OCI-LY3 (cell line): ENCODE results near the gene DNAJC22.

ENCODE experiments used
- H2AFZ ChIP-seq: fragments of 200-600, 300-600 bp; shearing (Covaris generic); 2 replicates; pipeline ENCODE4 v1.6.0; 2014; ENCODE audit warnings: antibody characterized with exemption, low read depth, low read length
- H3K27ac ChIP-seq: fragments of 200-600, 300-600 bp; sonication (generic); 2 replicates; pipeline ENCODE4 v1.5.1; 2014; ENCODE audit warnings: mild to moderate bottlenecking, low read length, moderate library complexity, mixed read lengths
- H3K27me3 ChIP-seq: fragments of 200-600, 300-600 bp; sonication (generic); 2 replicates; pipeline ENCODE4 v1.6.1; 2014; ENCODE audit warnings: low read depth, low read length, mixed read lengths
- H3K36me3 ChIP-seq: fragments of 200-600, 300-600 bp; sonication (generic); replicated peaks from 2 replicates; pipeline ENCODE3; 2014; ENCODE audit warnings: low read depth, low read length, mixed read lengths
- H3K4me1 ChIP-seq: fragments of 300-600, 200-600 bp; sonication (generic); 2 replicates; pipeline ENCODE4 v1.6.1; 2014; ENCODE audit warnings: low read length, mixed read lengths
- H3K4me2 ChIP-seq: fragments of 200-600, 300-600 bp; sonication (generic); 2 replicates; pipeline ENCODE4 v1.6.1; 2014; ENCODE audit warnings: low read length, mixed read lengths
- H3K4me3 ChIP-seq: fragments of 300-600, 200-600 bp; sonication (generic); 2 replicates; pipeline ENCODE4 v1.5.1; 2014; ENCODE audit warnings: antibody characterized with exemption, mild to moderate bottlenecking, low read length, moderate library complexity
- H3K79me2 ChIP-seq: fragments of 300-600, 200-600 bp; shearing (Covaris generic); 2 replicates; pipeline ENCODE4 v1.6.1; 2014; ENCODE audit warnings: mild to moderate bottlenecking, low read length, mixed read lengths
- H3K9ac ChIP-seq: fragments of 300-600, 200-600 bp; shearing (Covaris generic); 2 replicates; pipeline ENCODE4 v1.6.0; 2014; ENCODE audit warnings: mild to moderate bottlenecking, low read length, moderate library complexity
- H3K9me3 ChIP-seq: fragments of 200-600, 300-600 bp; shearing (Covaris generic); 2 replicates; pipeline ENCODE4 v1.6.1; 2014; ENCODE audit warnings: low read length, mixed read lengths; ENCODE audit not compliant: insufficient read depth
- H4K20me1 ChIP-seq: fragments of 200-600, 300-600 bp; sonication (generic); 2 replicates; pipeline ENCODE4 v1.6.1; 2016; ENCODE audit warnings: low read length, mixed read lengths; ENCODE audit not compliant: insufficient read depth
- EZH2phosphoT487 ChIP-seq: fragments of 200-600 bp; shearing (Covaris generic); IDR thresholded peaks from 2 replicates; pipeline ENCODE4 v1.6.1; 2018; ENCODE audit warnings: antibody characterized with exemption, mixed run types, low read depth
- TF ChIP-seq, protein P1 (sequence below): fragments of 200-600, 300-600 bp; sonication (generic); IDR thresholded peaks from 2 replicates; pipeline ENCODE4 v1.5.1; 2014; ENCODE audit warnings: antibody characterized with exemption, low read length, low read depth

DNAJC22 gene

DNA sequence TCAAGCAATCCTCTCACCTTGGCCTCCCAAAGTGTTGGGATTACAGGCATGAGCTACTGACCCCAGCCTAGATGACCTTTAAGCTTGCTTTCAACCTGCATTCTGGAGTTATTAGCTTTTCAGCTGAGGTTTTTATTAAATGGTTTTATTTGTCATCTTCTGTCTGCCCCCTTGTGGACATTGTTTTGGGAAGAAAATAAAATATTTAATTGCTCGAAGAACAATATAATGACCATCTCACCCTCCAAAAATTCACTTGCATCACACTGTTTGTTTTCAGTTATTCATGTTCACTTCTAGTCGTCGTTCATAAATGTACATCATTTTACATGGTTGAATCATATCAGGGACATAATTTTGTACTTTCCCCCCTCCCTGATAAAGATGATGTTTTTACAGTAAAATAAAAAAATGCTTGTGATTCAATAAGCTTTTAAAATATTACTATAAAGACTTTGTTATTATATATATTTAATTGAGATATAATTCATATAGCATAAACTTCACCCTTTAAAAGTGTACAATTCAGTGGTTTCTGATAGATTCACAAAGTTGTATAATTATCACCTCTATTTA is 10.5 kb downstream of the DNAJC22 start:
- H3K27me3 ChIP-seq: 0 out of 2 replicates have a peak, but pooled peaks cover 3% of the 10 kb centered on the region
- H2AFZ ChIP-seq: 0 out of 2 replicates have a peak overlapping the region, but pooled peaks have one; percentile 19
- no peak for TF ChIP-seq EZH2phosphoT487
- TF ChIP-seq, protein P1, sequence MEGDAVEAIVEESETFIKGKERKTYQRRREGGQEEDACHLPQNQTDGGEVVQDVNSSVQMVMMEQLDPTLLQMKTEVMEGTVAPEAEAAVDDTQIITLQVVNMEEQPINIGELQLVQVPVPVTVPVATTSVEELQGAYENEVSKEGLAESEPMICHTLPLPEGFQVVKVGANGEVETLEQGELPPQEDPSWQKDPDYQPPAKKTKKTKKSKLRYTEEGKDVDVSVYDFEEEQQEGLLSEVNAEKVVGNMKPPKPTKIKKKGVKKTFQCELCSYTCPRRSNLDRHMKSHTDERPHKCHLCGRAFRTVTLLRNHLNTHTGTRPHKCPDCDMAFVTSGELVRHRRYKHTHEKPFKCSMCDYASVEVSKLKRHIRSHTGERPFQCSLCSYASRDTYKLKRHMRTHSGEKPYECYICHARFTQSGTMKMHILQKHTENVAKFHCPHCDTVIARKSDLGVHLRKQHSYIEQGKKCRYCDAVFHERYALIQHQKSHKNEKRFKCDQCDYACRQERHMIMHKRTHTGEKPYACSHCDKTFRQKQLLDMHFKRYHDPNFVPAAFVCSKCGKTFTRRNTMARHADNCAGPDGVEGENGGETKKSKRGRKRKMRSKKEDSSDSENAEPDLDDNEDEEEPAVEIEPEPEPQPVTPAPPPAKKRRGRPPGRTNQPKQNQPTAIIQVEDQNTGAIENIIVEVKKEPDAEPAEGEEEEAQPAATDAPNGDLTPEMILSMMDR: peak; percentile 62
- H3K4me1 ChIP-seq: peaks cover 7% of the 10 kb centered on the region; the same call in 1 of the 2 replicates
- no peaks in the 10 kb centered on the region for H3K36me3 ChIP-seq
- no peaks in the 10 kb centered on the region for H3K9me3 ChIP-seq
- peak overlapping the region; percentile 28 for H3K4me2 ChIP-seq
- H3K79me2 ChIP-seq: no peaks in the 10 kb centered on the region
- 0 out of 2 replicates have a peak overlapping the region, but pooled peaks have one; percentile 21 for H3K4me3 ChIP-seq
- H4K20me1 ChIP-seq: no peaks in the 10 kb centered on the region
- H3K27ac ChIP-seq: no peak overlapping the region
- H3K9ac ChIP-seq: no peak overlapping the region

DNA sequence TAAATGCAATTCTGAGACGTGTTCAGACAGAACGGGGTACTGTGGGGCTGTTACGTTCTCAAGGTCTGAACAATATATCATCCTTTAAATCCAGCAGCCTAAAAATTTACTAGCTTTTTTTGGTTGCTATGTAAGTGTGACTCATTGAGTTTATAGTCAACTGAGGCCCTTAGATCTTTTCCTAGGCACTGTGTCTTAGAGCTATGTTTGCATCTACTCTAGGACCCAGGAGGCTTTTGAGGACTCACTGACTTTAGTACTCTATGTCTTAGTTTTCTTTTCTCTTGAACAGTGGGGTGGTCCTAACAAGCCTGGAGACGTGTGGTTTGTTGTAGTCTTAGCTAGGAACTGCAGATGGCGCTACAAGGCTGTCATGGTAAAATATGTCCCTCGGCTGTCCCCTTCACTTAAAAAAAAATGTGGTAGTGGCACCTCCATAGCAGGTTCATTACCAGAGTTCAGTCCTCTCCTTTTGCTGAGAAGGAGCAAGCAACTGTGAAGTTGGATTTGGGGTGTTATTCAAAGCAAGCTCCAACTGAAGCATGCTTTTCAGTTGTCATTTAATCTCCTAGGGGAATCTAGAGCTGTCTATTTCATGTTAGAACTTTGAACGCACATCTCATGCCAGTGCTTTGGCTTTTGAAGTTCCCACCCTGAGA is 11.9 kb downstream of the DNAJC22 start:
- Histone ChIP-seq H3K36me3 (no peaks in the 10 kb centered on the region), H3K27ac (no peak overlapping the region), H3K9me3 (no peaks in the 10 kb centered on the region), H3K79me2 (no peaks in the 10 kb centered on the region), H3K27me3 (no peaks in the 10 kb centered on the region), H4K20me1 (no peaks in the 10 kb centered on the region), H3K9ac (no peak overlapping the region), H3K4me1 (peaks cover 7% of the 10 kb centered on the region; the same call in 1 of the 2 replicates), H2AFZ (no peak overlapping the region), H3K4me2 (peak overlapping the region; percentile 40), H3K4me3 (no peak overlapping the region)
- TF ChIP-seq EZH2phosphoT487: no peak
- TF ChIP-seq, protein P1: peak; percentile 93

DNA sequence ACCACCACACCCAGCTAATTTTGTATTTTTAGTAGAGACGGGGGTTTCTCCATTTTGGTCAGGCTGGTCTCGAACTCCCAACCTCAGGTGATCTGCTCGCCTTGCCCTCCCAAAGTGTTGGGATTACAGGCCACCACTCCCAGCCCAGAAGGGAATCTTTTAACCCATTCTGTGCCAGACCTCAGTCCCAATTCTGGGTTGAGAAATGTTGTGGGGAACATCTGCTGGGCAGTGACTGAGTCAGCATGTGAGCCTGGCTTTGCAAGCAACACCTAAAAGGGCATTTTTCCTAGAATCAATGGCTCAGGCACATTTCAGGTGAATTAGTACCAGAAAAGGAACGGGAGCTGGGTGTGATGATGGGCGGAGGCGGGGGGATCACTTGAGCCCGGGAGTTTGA is 13.0 kb downstream of the DNAJC22 start:
- H3K9ac ChIP-seq: no peak overlapping the region
- no peak for TF ChIP-seq EZH2phosphoT487
- TF ChIP-seq, protein P1: no peak
- H3K79me2 ChIP-seq: no peaks in the 10 kb centered on the region
- peaks cover 7% of the 10 kb centered on the region; the same call in 1 of the 2 replicates for H3K4me1 ChIP-seq
- no peaks in the 10 kb centered on the region for H4K20me1 ChIP-seq
- H3K27me3 ChIP-seq: no peaks in the 10 kb centered on the region
- no peak overlapping the region for H2AFZ ChIP-seq
- no peak overlapping the region for H3K4me3 ChIP-seq
- H3K36me3 ChIP-seq: no peaks in the 10 kb centered on the region
- no peak overlapping the region for H3K4me2 ChIP-seq
- no peaks in the 10 kb centered on the region for H3K9me3 ChIP-seq
- no peak overlapping the region for H3K27ac ChIP-seq

DNA sequence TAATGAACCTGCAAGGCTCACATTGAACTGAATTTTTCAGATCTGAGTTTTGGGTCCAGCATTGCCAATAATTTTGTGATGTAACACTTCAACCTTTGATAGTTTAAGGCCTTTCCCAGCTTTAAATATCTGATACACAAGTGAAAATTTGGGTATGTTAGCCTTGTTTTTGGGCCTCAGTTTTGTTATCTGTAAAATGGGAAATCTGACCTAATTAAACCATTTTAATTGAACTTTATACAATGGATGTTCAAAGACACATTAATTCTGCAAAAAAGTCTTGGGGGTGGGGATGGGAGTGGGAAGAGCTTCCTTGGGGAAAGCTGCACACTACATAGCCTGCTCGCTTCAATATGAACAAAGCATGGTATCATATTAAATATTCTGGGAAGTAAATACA is 15.4 kb downstream of the DNAJC22 start:
- H3K4me3 ChIP-seq: no peak overlapping the region
- H3K9ac ChIP-seq: no peak overlapping the region
- H3K27me3 ChIP-seq: no peaks in the 10 kb centered on the region
- no peaks in the 10 kb centered on the region for H3K36me3 ChIP-seq
- H3K9me3 ChIP-seq: no peaks in the 10 kb centered on the region
- H3K27ac ChIP-seq: no peak overlapping the region
- peaks cover 7% of the 10 kb centered on the region; the same call in 1 of the 2 replicates for H3K4me1 ChIP-seq
- TF ChIP-seq, protein P1: no peak
- no peak for TF ChIP-seq EZH2phosphoT487
- H2AFZ ChIP-seq: no peak overlapping the region
- no peaks in the 10 kb centered on the region for H4K20me1 ChIP-seq
- H3K4me2 ChIP-seq: no peak overlapping the region
- H3K79me2 ChIP-seq: peaks cover 3% of the 10 kb centered on the region; the same call in 1 of the 2 replicates
